GM23338 (cell line): ENCODE results near the gene KRT3. TPM values are rescaled to one million over a fixed set of nuclear protein-coding genes. Genes with fewer than 3 reads are reported as not detected.

Experiments
- ATAC-seq: fragments of 200-7000 bp; cut with Tn5 transposase; 3 replicates; pipeline ENCODE4 v1.9.1; 2020
- DNase-seq: peaks from one replicate; pipeline ENCODE4 v3.0.0-alpha.2; 2015; ENCODE audit warnings: low spot score
- H2AFZ ChIP-seq: fragments of 200-600 bp; sonication (generic); 2 replicates; pipeline ENCODE4 v1.8.0; 2016; ENCODE audit warnings: antibody characterized with exemption, mild to moderate bottlenecking, moderate library complexity
- H3F3A ChIP-seq: fragments of 200-600 bp; sonication (generic); replicated peaks from 2 replicates; pipeline ENCODE4 v1.8.0; 2017; ENCODE audit warnings: antibody characterized with exemption, mixed run types, low read depth
- H3K27ac ChIP-seq: fragments of 200-600 bp; sonication (generic); 2 replicates; pipeline ENCODE4 v1.6.1; 2016; ENCODE audit warnings: low read depth
- H3K27me3 ChIP-seq: fragments of 200-600 bp; sonication (generic); 2 replicates; pipeline ENCODE4 v1.8.0; 2016; ENCODE audit warnings: mild to moderate bottlenecking, mixed run types, moderate library complexity; ENCODE audit not compliant: insufficient read depth
- H3K36me3 ChIP-seq: fragments of 200-600 bp; sonication (generic); 2 replicates; pipeline ENCODE4 v1.8.0; 2016; ENCODE audit warnings: mild to moderate bottlenecking; ENCODE audit not compliant: insufficient read depth
- H3K4me1 ChIP-seq: fragments of 200-600 bp; sonication (generic); 2 replicates; pipeline ENCODE4 v1.8.0; 2016; ENCODE audit warnings: mild to moderate bottlenecking, moderate library complexity; ENCODE audit not compliant: insufficient read depth
- H3K4me2 ChIP-seq: fragments of 200-600 bp; sonication (generic); 2 replicates; pipeline ENCODE4 v1.7.1; 2017; ENCODE audit warnings: mixed run types
- H3K4me3 ChIP-seq: fragments of 200-600 bp; sonication (generic); 2 replicates; pipeline ENCODE4 v1.6.1; 2016; ENCODE audit warnings: mixed run types
- H3K79me2 ChIP-seq: fragments of 200-600 bp; sonication (generic); replicated peaks from 2 replicates; pipeline ENCODE4 v1.8.0; 2017; ENCODE audit warnings: mild to moderate bottlenecking; ENCODE audit not compliant: insufficient read depth
- H3K9me2 ChIP-seq: fragments of 200-600 bp; sonication (generic); 2 replicates; pipeline ENCODE4 v1.8.0; 2017; ENCODE audit not compliant: insufficient read depth
- H4K20me1 ChIP-seq: fragments of 200-600 bp; sonication (generic); replicated peaks from 2 replicates; pipeline ENCODE4 v1.8.0; 2017; ENCODE audit warnings: mild to moderate bottlenecking; ENCODE audit not compliant: insufficient read depth
- H3K27ac Mint-ChIP-seq: 2 replicates; pipeline ENCODE4 v1.8.0; 2020; ENCODE audit warnings: inconsistent platforms, mild to moderate bottlenecking, moderate library complexity, mixed read lengths
- H3K27me3 Mint-ChIP-seq: 3 replicates; pipeline ENCODE4 v1.8.0; 2022; ENCODE audit warnings: low read depth, mild to moderate bottlenecking, moderate library complexity, mixed read lengths, inconsistent platforms; ENCODE audit not compliant: insufficient read depth, poor library complexity
- H3K36me3 Mint-ChIP-seq: 3 replicates; pipeline ENCODE4 v1.8.0; 2021; ENCODE audit warnings: low read depth, mild to moderate bottlenecking, inconsistent platforms, moderate library complexity, mixed read lengths
- H3K4me1 Mint-ChIP-seq: 3 replicates; pipeline ENCODE4 v1.8.0; 2020; ENCODE audit warnings: mild to moderate bottlenecking, inconsistent platforms, mixed read lengths
- H3K4me3 Mint-ChIP-seq: 3 replicates; pipeline ENCODE4 v1.8.0; 2021; ENCODE audit warnings: moderate library complexity, mild to moderate bottlenecking, inconsistent platforms, mixed read lengths
- H3K9me3 Mint-ChIP-seq: 3 replicates; pipeline ENCODE4 v1.8.0; 2020; ENCODE audit warnings: moderate library complexity, mild to moderate bottlenecking, inconsistent platforms, mixed read lengths
- CREB1 ChIP-seq: fragments of 250-450 bp; sonication (Bioruptor Pico); IDR thresholded peaks from 2 replicates; pipeline ENCODE4 v1.5.0; 2020; ENCODE audit warnings: low read depth, mild to moderate bottlenecking, moderate library complexity
- EZH2 ChIP-seq: fragments of 200-600 bp; sonication (generic); IDR thresholded peaks from one replicate; pipeline ENCODE4 v1.8.0; 2017; ENCODE audit warnings: antibody characterized with exemption, mild to moderate bottlenecking, low read depth; ENCODE audit not compliant: unreplicated experiment
- EZH2phosphoT487 ChIP-seq: fragments of 200-600 bp; sonication (generic); IDR thresholded peaks from one replicate; pipeline ENCODE4 v1.8.1; 2018; ENCODE audit warnings: antibody characterized with exemption; ENCODE audit not compliant: unreplicated experiment
- JUNB ChIP-seq: IDR thresholded peaks from one replicate; pipeline ENCODE4 v1.6.1; 2016; ENCODE audit warnings: antibody characterized with exemption; ENCODE audit not compliant: unreplicated experiment
- NANOG ChIP-seq: IDR thresholded peaks from 2 replicates; pipeline ENCODE4 v1.6.1; 2016; ENCODE audit warnings: antibody characterized with exemption, borderline replicate concordance
- POLR2AphosphoS5 ChIP-seq: IDR thresholded peaks from 2 replicates; pipeline ENCODE4 v1.6.1; 2016; ENCODE audit warnings: antibody characterized with exemption, low read depth
- STAT1 ChIP-seq: IDR thresholded peaks from one replicate; pipeline ENCODE4 v1.6.1; 2016; ENCODE audit warnings: antibody characterized with exemption; ENCODE audit not compliant: unreplicated experiment
- ZNF114 ChIP-seq: fragments of 250-450 bp; sonication (Bioruptor Pico); IDR thresholded peaks from 2 replicates; pipeline ENCODE4 v1.5.0; 2020; ENCODE audit warnings: mild to moderate bottlenecking, moderate library complexity
- ZNF331 ChIP-seq: fragments of 250-450 bp; sonication (Bioruptor Pico); IDR thresholded peaks from 2 replicates; pipeline ENCODE4 v1.5.0; 2020; ENCODE audit warnings: low read depth, mild to moderate bottlenecking, moderate library complexity
- polyA plus RNA-seq: library from polyadenylated mRNA; unstranded; fragments of >200 nt; fragmentation: Nextera tagmentation; extraction: Ambion mirVana; gene quantifications from 2 replicates; pipeline ENCODE4 v1.2.1, GENCODE V29; 2016
- total RNA-seq: library from RNA; depleted of rRNA; stranded (reverse); fragments of >200 nt; shearing (Covaris generic); gene quantifications from 2 replicates; pipeline ENCODE4 v1.2.3, GENCODE V29; 2014
- TF ChIP-seq, protein P1 (sequence below): fragments of 250-450 bp; sonication (Bioruptor Pico); IDR thresholded peaks from 2 replicates; pipeline ENCODE4 v1.5.0; 2020; ENCODE audit warnings: mild to moderate bottlenecking, moderate library complexity
- TF ChIP-seq, protein P2 (sequence below), 2 experiments: fragments of 200-600 bp in 1 of 2; sonication (generic) in 1 of 2; conservative IDR thresholded peaks; 2 replicates each; pipeline versions ENCODE4 v1.5.1 to v1.6.1; 2016 to 2017; ENCODE audit warnings: antibody characterized with exemption in 2 of 2, low read depth in 2 of 2, mild to moderate bottlenecking in 2 of 2, moderate library complexity in 1 of 2
- TF ChIP-seq, protein P3 (sequence below): IDR thresholded peaks from 2 replicates; pipeline ENCODE4 v1.6.1; 2016; ENCODE audit warnings: antibody characterized with exemption
- TF ChIP-seq, protein P4 (sequence below): IDR thresholded peaks from one replicate; pipeline ENCODE4 v1.6.1; 2018; ENCODE audit warnings: antibody characterized with exemption; ENCODE audit not compliant: unreplicated experiment

Gene KRT3
- total and polyA plus RNA-seq, 2 experiments from 2014 or later = not detected

DNA sequence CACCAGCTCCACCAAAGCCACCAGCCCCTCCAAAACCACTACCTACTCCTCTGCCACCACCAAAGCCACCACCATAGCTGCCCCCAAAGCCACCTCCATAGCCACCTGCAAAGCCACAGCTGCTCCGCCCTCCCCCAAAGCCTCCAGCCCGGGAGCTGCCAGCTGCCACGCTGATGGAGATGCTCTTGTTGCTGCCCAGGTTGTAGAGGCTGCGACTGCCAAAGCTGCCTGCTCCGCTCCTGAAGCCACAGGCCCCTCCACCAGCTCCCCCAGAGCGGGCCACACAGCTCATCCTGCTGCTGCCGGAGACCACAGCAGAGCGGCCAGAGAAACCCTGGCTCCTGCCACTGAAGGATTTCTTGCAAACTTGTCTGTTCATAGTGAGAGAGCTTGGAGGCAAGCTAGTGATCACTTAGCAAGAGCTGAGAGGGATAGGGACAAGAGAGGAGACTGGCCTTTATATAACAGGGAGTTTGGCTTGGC is 19.0 kb downstream of the KRT3 start, which contains the start of gene KRT76 (continued):
- TF ChIP-seq, protein P1, sequence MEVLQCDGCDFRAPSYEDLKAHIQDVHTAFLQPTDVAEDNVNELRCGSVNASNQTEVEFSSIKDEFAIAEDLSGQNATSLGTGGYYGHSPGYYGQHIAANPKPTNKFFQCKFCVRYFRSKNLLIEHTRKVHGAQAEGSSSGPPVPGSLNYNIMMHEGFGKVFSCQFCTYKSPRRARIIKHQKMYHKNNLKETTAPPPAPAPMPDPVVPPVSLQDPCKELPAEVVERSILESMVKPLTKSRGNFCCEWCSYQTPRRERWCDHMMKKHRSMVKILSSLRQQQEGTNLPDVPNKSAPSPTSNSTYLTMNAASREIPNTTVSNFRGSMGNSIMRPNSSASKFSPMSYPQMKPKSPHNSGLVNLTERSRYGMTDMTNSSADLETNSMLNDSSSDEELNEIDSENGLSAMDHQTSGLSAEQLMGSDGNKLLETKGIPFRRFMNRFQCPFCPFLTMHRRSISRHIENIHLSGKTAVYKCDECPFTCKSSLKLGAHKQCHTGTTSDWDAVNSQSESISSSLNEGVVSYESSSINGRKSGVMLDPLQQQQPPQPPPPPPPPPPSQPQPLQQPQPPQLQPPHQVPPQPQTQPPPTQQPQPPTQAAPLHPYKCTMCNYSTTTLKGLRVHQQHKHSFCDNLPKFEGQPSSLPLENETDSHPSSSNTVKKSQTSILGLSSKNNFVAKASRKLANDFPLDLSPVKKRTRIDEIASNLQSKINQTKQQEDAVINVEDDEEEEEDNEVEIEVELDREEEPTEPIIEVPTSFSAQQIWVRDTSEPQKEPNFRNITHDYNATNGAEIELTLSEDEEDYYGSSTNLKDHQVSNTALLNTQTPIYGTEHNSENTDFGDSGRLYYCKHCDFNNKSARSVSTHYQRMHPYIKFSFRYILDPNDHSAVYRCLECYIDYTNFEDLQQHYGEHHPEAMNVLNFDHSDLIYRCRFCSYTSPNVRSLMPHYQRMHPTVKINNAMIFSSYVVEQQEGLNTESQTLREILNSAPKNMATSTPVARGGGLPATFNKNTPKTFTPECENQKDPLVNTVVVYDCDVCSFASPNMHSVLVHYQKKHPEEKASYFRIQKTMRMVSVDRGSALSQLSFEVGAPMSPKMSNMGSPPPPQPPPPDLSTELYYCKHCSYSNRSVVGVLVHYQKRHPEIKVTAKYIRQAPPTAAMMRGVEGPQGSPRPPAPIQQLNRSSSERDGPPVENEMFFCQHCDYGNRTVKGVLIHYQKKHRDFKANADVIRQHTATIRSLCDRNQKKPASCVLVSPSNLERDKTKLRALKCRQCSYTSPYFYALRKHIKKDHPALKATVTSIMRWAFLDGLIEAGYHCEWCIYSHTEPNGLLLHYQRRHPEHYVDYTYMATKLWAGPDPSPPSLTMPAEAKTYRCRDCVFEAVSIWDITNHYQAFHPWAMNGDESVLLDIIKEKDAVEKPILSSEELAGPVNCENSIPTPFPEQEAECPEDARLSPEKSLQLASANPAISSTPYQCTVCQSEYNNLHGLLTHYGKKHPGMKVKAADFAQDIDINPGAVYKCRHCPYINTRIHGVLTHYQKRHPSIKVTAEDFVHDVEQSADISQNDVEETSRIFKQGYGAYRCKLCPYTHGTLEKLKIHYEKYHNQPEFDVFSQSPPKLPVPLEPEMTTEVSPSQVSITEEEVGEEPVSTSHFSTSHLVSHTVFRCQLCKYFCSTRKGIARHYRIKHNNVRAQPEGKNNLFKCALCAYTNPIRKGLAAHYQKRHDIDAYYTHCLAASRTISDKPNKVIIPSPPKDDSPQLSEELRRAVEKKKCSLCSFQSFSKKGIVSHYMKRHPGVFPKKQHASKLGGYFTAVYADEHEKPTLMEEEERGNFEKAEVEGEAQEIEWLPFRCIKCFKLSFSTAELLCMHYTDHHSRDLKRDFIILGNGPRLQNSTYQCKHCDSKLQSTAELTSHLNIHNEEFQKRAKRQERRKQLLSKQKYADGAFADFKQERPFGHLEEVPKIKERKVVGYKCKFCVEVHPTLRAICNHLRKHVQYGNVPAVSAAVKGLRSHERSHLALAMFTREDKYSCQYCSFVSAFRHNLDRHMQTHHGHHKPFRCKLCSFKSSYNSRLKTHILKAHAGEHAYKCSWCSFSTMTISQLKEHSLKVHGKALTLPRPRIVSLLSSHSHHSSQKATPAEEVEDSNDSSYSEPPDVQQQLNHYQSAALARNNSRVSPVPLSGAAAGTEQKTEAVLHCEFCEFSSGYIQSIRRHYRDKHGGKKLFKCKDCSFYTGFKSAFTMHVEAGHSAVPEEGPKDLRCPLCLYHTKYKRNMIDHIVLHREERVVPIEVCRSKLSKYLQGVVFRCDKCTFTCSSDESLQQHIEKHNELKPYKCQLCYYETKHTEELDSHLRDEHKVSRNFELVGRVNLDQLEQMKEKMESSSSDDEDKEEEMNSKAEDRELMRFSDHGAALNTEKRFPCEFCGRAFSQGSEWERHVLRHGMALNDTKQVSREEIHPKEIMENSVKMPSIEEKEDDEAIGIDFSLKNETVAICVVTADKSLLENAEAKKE (CRISPR knock-in tag) = no peak
- TF ChIP-seq POLR2AphosphoS5 (no peak), ZNF114 (CRISPR knock-in tag) (no peak), NANOG (no peak)
- TF ChIP-seq, protein P2, sequence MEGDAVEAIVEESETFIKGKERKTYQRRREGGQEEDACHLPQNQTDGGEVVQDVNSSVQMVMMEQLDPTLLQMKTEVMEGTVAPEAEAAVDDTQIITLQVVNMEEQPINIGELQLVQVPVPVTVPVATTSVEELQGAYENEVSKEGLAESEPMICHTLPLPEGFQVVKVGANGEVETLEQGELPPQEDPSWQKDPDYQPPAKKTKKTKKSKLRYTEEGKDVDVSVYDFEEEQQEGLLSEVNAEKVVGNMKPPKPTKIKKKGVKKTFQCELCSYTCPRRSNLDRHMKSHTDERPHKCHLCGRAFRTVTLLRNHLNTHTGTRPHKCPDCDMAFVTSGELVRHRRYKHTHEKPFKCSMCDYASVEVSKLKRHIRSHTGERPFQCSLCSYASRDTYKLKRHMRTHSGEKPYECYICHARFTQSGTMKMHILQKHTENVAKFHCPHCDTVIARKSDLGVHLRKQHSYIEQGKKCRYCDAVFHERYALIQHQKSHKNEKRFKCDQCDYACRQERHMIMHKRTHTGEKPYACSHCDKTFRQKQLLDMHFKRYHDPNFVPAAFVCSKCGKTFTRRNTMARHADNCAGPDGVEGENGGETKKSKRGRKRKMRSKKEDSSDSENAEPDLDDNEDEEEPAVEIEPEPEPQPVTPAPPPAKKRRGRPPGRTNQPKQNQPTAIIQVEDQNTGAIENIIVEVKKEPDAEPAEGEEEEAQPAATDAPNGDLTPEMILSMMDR (conservative IDR thresholded peaks at IDR 0.05; ENCODE audit: low read depth in 2 of 2) = no peak

DNA sequence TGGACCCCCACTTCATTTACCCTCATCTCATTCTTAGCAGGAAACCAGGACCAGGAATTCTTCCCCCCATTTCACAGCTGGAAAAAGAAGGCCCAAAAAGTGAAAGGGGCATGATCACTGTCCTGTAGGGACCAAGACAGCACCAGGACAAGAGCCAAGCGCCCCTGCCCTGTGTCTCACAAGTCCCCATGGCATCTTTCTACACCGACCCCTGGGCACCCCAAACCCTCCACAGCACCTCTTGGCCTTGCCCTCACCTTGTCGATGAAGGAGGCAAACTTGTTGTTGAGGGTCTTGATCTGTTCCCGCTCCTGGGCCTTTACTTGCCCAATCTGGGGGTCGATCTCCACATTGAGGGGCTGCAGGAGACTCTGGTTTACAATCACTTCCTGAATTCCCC is 19.5 kb downstream of the KRT3 start:
- Mint-ChIP-seq H3K4me3 (no peak overlapping the region), H3K36me3 (no peaks in the 10 kb centered on the region), H3K27me3 (peaks cover 2% of the 10 kb centered on the region), H3K9me3 (no peaks in the 10 kb centered on the region), H3K4me1 (no peaks in the 10 kb centered on the region; the same call in 2 of the 3 replicates), H3K27ac (no peak overlapping the region)
- Histone ChIP-seq H3K4me2 (no peak overlapping the region), H3K4me1 (no peaks in the 10 kb centered on the region), H3K9me2 (no peaks in the 10 kb centered on the region), H3K27ac (no peak overlapping the region), H3K4me3 (no peak overlapping the region), H2AFZ (no peak overlapping the region), H3F3A (no peaks in the 10 kb centered on the region), H3K27me3 (no peaks in the 10 kb centered on the region), H4K20me1 (no peaks in the 10 kb centered on the region), H3K79me2 (no peaks in the 10 kb centered on the region), H3K36me3 (no peaks in the 10 kb centered on the region)
- ATAC-seq = no peak
- no peak for DNase-seq
- TF ChIP-seq, protein P3, sequence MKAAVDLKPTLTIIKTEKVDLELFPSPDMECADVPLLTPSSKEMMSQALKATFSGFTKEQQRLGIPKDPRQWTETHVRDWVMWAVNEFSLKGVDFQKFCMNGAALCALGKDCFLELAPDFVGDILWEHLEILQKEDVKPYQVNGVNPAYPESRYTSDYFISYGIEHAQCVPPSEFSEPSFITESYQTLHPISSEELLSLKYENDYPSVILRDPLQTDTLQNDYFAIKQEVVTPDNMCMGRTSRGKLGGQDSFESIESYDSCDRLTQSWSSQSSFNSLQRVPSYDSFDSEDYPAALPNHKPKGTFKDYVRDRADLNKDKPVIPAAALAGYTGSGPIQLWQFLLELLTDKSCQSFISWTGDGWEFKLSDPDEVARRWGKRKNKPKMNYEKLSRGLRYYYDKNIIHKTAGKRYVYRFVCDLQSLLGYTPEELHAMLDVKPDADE = no peak
- TF ChIP-seq NANOG (no peak), CREB1 (no peak), POLR2AphosphoS5 (no peak), ZNF114 (CRISPR knock-in tag) (no peak), EZH2phosphoT487 (no peak), ZNF331 (CRISPR knock-in tag) (no peak), EZH2 (no peak), STAT1 (no peak), JUNB (no peak)
- TF ChIP-seq, protein P4, sequence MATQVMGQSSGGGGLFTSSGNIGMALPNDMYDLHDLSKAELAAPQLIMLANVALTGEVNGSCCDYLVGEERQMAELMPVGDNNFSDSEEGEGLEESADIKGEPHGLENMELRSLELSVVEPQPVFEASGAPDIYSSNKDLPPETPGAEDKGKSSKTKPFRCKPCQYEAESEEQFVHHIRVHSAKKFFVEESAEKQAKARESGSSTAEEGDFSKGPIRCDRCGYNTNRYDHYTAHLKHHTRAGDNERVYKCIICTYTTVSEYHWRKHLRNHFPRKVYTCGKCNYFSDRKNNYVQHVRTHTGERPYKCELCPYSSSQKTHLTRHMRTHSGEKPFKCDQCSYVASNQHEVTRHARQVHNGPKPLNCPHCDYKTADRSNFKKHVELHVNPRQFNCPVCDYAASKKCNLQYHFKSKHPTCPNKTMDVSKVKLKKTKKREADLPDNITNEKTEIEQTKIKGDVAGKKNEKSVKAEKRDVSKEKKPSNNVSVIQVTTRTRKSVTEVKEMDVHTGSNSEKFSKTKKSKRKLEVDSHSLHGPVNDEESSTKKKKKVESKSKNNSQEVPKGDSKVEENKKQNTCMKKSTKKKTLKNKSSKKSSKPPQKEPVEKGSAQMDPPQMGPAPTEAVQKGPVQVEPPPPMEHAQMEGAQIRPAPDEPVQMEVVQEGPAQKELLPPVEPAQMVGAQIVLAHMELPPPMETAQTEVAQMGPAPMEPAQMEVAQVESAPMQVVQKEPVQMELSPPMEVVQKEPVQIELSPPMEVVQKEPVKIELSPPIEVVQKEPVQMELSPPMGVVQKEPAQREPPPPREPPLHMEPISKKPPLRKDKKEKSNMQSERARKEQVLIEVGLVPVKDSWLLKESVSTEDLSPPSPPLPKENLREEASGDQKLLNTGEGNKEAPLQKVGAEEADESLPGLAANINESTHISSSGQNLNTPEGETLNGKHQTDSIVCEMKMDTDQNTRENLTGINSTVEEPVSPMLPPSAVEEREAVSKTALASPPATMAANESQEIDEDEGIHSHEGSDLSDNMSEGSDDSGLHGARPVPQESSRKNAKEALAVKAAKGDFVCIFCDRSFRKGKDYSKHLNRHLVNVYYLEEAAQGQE = no peak
